MCF 10A (cell line): Measurements from ENCODE around the gene SLC8A2. TPM values are rescaled to one million over a fixed set of nuclear protein-coding genes. Genes with fewer than 3 reads are reported as not detected.

Experiments used
- BruUV-seq: library from RNA; stranded (reverse); fragments of 400-500 nt; replicated peaks from 2 replicates; lab custom pipeline; 2021; lab: Mats Ljungman, UMichigan
- CTCF ChIA-PET: fragments of 300-600 bp; sonication (Branson Sonifier 250); formaldehyde crosslinking; extraction: SDS; loops from one replicate; lab custom pipeline; 2021; ENCODE audit warnings: antibody characterized with exemption, inconsistent platforms; lab: Yijun Ruan, JAX
- POLR2A ChIA-PET: fragments of 300-600, 350-650 bp; sonication (Branson Sonifier 250); formaldehyde crosslinking; extraction: SDS; loops from one replicate; lab custom pipeline; 2020; ENCODE audit warnings: antibody characterized with exemption, inconsistent platforms; lab: Yijun Ruan, JAX
- DNase-seq: peaks from one replicate; pipeline ENCODE4 v3.0.0-alpha.2; 2018; ENCODE audit not compliant: unreplicated experiment
- H3K27ac Mint-ChIP-seq: one replicate; pipeline ENCODE4 v1.8.0; 2022; ENCODE audit warnings: mild to moderate bottlenecking, low read depth, mixed read lengths; ENCODE audit not compliant: unreplicated experiment
- H3K27me3 Mint-ChIP-seq: one replicate; pipeline ENCODE4 v1.8.0; 2022; ENCODE audit warnings: mixed read lengths; ENCODE audit not compliant: insufficient read depth, unreplicated experiment
- H3K36me3 Mint-ChIP-seq: one replicate; pipeline ENCODE4 v1.8.0; 2022; ENCODE audit warnings: mild to moderate bottlenecking, moderate library complexity, mixed read lengths; ENCODE audit not compliant: insufficient read depth, unreplicated experiment
- H3K4me1 Mint-ChIP-seq: one replicate; pipeline ENCODE4 v1.8.0; 2022; ENCODE audit warnings: mixed read lengths; ENCODE audit not compliant: insufficient read depth, unreplicated experiment
- H3K4me3 Mint-ChIP-seq: one replicate; pipeline ENCODE4 v1.8.0; 2022; ENCODE audit warnings: mild to moderate bottlenecking, moderate library complexity, mixed read lengths; ENCODE audit not compliant: unreplicated experiment
- H3K9me3 Mint-ChIP-seq: one replicate; pipeline ENCODE4 v1.8.0; 2022; ENCODE audit warnings: mixed read lengths; ENCODE audit not compliant: unreplicated experiment
- intact Hi-C: fragments of 100-400 bp; cut with micrococcal nuclease; formaldehyde crosslinking; loops from 2 replicates; pipeline ENCODE4 v1.14.1; 2022
- total RNA-seq: library from RNA; stranded (reverse); gene quantifications from 2 replicates; pipeline ENCODE4 v1.2.3, GENCODE V29; 2022
- TF ChIP-seq, protein P1 (sequence below): fragments of 200-600 bp; IDR thresholded peaks from one replicate; pipeline ENCODE4 v1.8.0; 2022; ENCODE audit warnings: antibody characterized with exemption, mild to moderate bottlenecking; ENCODE audit not compliant: unreplicated experiment

Gene SLC8A2
- total RNA-seq, 1 experiment from 2014 or later: not detected

DNA sequence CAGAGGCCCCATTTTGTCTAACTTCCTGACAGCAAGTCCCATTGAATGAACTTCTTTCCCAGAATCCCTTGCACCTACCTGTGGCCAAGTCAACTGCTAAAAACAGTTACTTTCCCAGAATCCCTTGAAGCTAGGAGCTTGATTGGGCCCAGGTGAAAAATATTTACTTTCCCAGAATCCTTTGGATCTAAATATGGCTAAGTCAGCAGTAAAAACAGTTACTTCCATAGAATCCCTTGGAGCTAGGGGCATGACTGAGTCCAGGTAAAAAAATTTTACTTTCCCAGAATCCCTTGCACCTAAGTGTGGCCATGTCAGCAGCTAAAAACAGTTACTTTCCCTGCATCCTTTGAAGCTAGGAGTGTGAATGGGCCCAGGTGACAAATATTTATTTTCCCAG lies 39.2 kb downstream of the SLC8A2 start:
- intact Hi-C loops: no loop called here
- peaks cover 15% of the 10 kb centered on the region for H3K27me3 Mint-ChIP-seq

DNA sequence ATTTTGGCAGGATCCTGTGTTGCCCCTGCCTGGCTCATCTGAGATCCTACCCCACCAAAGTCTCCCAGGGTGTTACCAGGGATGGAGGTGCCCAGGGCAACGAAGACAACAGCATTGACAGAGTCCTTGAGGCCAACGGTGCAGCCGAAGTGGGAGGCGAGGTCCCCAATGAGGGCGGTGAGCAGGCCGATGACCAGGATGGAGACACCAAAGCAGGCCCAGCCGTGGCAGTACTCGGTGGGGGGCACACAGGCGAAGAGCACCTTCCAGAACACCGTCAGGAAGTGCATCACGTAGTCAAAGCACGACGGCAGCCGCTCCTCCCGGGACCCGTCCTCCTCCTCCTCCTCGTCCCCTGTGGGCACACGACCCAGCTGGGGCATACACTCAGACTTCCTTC lies 39.6 kb downstream of the SLC8A2 start:
- H3K27me3 Mint-ChIP-seq: peaks cover 11% of the 10 kb centered on the region
- DNase-seq: no peak
- H3K4me1 Mint-ChIP-seq: no peaks in the 10 kb centered on the region
- H3K27ac Mint-ChIP-seq: no peak overlapping the region
- no peak overlapping the region for H3K4me3 Mint-ChIP-seq
- TF ChIP-seq, protein P1, sequence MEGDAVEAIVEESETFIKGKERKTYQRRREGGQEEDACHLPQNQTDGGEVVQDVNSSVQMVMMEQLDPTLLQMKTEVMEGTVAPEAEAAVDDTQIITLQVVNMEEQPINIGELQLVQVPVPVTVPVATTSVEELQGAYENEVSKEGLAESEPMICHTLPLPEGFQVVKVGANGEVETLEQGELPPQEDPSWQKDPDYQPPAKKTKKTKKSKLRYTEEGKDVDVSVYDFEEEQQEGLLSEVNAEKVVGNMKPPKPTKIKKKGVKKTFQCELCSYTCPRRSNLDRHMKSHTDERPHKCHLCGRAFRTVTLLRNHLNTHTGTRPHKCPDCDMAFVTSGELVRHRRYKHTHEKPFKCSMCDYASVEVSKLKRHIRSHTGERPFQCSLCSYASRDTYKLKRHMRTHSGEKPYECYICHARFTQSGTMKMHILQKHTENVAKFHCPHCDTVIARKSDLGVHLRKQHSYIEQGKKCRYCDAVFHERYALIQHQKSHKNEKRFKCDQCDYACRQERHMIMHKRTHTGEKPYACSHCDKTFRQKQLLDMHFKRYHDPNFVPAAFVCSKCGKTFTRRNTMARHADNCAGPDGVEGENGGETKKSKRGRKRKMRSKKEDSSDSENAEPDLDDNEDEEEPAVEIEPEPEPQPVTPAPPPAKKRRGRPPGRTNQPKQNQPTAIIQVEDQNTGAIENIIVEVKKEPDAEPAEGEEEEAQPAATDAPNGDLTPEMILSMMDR: no peak
- no TSS peak for BruUV-seq
- H3K36me3 Mint-ChIP-seq: no peaks in the 10 kb centered on the region
- ChIA-PET CTCF (interaction anchor here (0.7 to 8.5 kb wide), 7 partner anchors 9 to 281 kb away, joined by 3 to 127 read pairs (median 6); partner anchors contain the start of gene EHD2), POLR2A (no interaction called here)
- intact Hi-C loops: no loop called here
- no peaks in the 10 kb centered on the region for H3K9me3 Mint-ChIP-seq

More for the DNA sequence above, 39.2 kb downstream of the SLC8A2 start:
- no peaks in the 10 kb centered on the region for H3K36me3 Mint-ChIP-seq
- ChIA-PET CTCF (interaction anchor here (0.6 to 8.5 kb wide), 8 partner anchors 8 to 791 kb away, joined by 3 to 127 read pairs (median 6); partner anchors contain the start of genes EHD2 and KPTN), POLR2A (interaction anchor here (1.2 to 1.4 kb wide), 2 partner anchors 34 to 77 kb away, joined by 3 read pairs; no protein-coding TSS in a partner anchor)
- no peaks in the 10 kb centered on the region for H3K9me3 Mint-ChIP-seq
- H3K4me1 Mint-ChIP-seq: no peaks in the 10 kb centered on the region
- DNase-seq: no peak
- H3K27ac Mint-ChIP-seq: no peak overlapping the region
- no TSS peak for BruUV-seq
- H3K4me3 Mint-ChIP-seq: no peak overlapping the region
- TF ChIP-seq, protein P1: no peak

DNA sequence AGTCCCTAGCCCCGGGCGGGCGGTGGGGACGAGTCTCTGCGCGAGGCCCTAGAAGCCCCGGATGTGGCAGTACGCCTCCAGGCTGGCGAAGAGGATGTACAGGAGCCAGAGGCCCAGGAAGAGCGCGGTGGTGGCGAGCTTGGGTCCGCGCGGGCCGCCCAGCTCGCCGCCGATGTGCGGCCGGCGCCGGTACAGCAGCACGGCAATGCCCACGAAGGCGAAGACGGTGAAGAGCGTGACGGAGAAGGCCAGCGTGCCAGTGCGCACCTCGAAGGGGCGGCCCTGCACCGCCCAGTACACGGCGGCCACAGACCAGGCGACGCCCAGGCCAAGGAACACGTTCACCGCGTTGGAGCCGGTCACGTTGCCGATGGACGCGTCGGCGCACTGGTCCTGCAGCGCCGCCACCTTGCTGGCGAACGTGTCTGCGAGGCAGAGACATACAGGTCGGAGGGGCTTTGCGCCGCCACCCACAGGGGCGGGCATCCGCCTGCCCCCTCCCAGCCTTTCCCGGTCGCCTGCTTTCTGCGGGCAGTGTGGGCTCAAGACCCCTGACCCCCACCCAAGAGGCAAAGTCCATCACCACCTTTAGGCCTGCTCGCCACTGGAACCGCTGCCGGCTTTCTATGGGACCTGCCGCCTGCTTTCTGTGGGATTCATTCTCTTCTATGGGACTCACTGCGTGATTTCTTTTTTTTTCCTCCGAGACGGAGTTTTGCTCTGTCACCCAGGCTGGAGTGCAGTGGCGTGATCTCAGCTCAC lies 41.5 kb downstream of the SLC8A2 start:
- no peaks in the 10 kb centered on the region for H3K27me3 Mint-ChIP-seq

More for the DNA sequence above, 41.5 kb downstream of the SLC8A2 start:
- no TSS peak for BruUV-seq
- H3K4me1 Mint-ChIP-seq: no peaks in the 10 kb centered on the region
- TF ChIP-seq, protein P1: no peak
- intact Hi-C loops: no loop called here
- no peak for DNase-seq
- no peak overlapping the region for H3K4me3 Mint-ChIP-seq
- ChIA-PET POLR2A (no interaction called here), CTCF (interaction anchor here (0.6 to 1.2 kb wide), 3 partner anchors 69 to 148 kb away, joined by 3 to 7 read pairs (median 6); no protein-coding TSS in a partner anchor)
- no peak overlapping the region for H3K27ac Mint-ChIP-seq
- H3K9me3 Mint-ChIP-seq: no peaks in the 10 kb centered on the region
- no peaks in the 10 kb centered on the region for H3K36me3 Mint-ChIP-seq
